Measurements from ENCODE around the gene ACTA2.

Gene ACTA2

GRCh38 chr10:88892222-88892967 lies 60.2 kb downstream of the ACTA2 start:
- no peak for DNase-seq (ENCODE audit: low read depth in 3 of 3)

DNA sequence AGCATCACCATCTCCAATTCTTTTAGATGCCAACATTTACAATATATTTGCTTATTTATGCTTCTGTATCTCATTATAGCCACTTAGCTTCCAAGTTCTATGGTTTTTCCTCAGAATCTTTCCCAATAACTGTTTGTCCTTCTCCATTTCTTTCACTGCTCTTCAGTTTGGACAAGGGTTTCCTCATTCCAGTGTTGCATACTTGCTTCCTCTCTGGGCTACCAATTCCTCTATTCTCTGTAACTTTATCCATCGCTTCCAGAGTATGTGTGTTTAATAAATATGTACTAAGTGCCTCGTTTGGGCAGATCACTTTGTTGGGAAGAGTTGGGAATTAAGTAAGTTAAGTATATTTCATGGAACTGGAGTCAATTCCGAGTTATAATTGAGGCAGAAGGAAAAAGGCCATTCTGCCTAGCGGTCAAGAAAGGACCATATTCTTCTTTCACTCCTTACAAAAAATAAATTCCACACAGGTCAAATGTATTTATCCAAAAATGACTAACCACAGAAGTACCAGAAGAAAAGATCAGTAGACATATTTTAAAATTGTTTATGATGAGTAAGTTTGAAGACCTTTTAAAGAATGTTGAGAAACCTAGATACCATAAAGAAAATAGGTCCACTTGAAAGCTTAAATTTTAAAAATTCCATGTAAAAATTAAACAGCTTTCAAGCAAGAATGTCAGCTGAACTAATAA lies 61.7 kb downstream of the ACTA2 start:
- DNase-seq (ENCODE audit: low read depth in 3 of 3), result no peak

- DNase-seq (ENCODE audit: low read depth in 3 of 3), result no peak
Observed at GRCh38 chr10:88889559-88890337, 62.8 kb downstream of the ACTA2 start.

DNA sequence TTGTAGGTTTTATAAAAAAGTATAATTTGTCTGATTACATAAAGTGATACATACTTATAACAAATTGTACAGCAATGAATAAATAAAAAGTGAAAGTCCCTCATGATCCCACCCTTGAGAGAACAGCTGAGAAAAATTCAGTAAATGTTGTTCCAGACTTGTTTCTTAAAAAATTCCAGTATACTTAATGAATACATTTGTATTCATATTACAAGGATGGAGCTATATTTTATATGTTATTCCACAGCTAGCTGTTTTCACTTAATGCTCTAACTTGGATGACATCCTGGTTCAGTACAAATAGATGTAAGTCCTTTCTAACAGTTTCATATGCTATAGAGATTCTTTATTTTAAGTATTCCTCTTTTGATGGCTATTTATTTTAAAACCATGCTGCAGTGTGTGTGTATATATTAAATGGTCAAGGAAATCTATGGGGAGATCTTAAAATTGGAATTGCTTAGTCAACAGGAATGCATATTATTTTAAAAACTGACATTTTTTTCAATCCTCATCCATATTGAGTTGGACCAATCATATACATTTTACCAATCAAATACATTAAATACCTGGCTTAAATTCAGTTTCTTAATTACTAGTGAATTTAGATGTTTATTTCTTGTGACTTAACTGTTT lies 63.6 kb downstream of the ACTA2 start:
- no peak for DNase-seq (ENCODE audit: low read depth in 3 of 3)

DNA sequence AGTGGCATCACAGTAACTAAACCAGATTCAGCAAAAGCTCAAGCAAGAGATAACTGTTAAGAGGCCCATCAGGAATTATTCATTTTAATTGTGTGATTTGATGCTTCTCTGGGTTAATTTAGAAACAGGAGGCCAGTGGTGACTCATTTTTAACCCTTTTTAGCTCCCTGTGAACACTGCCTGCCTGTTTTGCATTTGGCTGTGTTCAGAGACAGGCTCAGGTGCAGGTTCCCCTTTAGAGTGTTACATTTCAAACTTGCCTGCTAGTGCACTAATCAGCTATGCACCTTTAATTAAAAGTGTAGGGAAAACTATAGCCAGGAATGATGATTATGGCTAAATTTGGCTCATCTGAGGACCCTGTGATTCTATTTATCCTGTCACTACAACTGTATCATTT lies 66.0 kb downstream of the ACTA2 start:
- no peak for DNase-seq (ENCODE audit: low read depth in 3 of 3)

Measured in stimulated activated CD4-positive, alpha-beta T cell treated with anti-CD3 and anti-CD28 coated beads, TNF-alpha, amount 100 ng/mL, for 4 hours (primary cell).